GM21423 (cell line): Measurements from ENCODE around the gene FGD6.
"Not testable (repeated sequence)": the region's sequence is repeated elsewhere in the genome, so short reads cannot be mapped to it uniquely, and the experiment has no call there.

Experiments
- ATAC-seq: cut with Tn5 transposase; IDR thresholded peaks from one replicate; pipeline ENCODE4 v1.9.1; 2021; ENCODE audit warnings: mild to moderate bottlenecking, moderate library complexity; ENCODE audit not compliant: unreplicated experiment

The FGD6 gene

DNA sequence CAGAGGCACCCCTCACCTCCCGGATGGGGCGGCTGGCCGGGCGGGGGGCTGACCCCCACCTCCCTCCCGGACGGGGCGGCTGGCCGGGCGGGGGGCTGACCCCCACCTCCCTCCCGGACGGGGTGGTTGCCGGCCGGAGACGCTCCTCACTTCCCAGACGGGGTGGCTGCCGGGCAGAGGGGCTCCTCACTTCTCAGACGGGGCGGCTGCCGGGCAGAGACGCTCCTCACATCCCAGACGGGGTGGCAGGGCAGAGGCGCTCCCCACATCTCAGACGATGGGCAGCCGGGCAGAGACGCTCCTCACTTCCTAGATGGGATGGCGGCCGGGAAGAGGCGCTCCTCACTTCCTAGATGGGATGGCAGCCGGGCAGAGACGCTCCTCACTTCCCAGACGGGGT lies 18.4 kb upstream of the FGD6 start:
- not testable (repeated sequence) for ATAC-seq

DNA sequence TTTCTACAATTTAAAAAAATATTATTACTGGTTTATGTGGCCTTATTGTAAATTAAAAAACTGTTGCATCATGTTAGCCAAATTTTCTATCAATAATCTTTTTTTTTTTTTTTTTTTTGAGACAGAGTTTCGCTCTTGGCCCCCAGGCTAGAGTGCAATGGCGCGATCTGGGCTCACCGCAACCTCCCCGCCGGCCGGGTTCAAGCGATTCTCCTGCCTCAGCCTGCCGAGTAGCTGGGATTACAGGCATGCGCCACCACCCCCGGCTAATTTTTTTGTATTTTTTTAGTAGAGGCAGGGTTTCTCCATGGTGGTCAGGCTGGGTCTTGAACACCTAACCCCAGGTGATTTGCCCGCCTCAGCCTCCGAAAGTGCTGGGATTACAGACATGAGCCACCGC lies 16.9 kb upstream of the FGD6 start:
- ATAC-seq = not testable (repeated sequence)

DNA sequence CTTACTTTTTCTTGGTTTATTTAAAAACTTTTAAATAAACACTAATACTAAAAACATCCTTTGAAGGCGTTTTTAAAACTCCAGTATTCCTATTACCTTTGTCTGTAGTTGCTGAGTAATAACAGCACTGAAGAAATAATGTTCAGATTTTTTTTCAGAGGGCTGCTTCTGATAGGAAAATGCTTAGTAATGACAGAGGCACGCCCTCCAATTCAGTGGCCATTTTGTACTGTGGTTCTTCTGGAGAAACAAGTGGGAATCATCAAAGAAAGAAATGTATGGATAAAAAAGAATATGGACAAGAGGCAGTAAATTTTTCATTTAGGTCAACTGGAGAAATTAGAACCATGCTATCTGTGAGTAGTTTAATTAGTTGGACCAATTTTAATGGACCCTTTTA lies 13.9 kb upstream of the FGD6 start:
- ATAC-seq = no peak

DNA sequence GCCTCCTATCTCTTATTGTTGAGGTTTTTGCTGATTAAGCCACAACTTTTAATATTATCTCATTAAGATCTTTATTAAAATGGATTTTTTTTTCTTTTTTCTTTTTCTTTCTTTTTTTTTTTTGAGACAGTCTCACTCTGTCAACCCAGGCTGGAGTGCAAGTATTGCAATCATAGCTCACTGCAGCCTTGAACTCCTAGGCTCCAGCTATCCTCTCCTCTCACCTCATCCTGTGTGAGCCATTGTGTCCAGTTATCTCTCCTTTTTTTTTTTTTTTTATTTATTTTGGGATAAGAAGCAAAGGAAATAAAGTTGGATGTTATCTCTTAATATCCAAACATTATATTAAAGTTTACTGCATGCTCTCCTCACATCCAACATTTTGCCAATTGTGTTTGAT lies 13.0 kb upstream of the FGD6 start:
- ATAC-seq = no peak

DNA sequence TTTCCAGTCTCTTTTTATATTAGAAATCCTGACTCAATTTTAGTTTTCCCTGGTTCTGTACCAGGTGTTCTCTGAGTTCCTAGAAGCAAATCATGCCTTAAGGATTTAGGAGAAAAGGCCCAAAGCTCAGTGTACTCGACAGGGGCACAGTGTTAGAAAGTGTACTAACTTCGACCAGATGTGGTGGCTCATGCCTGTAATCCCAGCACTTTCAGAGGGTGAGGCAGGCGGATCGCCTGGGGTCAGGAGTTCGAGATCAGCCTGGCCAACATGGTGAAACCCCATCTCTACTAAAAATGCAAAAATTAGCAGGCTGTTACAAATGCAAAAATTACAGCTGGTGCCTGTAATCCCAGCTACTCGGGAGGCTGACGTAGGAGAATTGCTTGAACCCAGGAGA lies 12.4 kb upstream of the FGD6 start:
- ATAC-seq = no peak

DNA sequence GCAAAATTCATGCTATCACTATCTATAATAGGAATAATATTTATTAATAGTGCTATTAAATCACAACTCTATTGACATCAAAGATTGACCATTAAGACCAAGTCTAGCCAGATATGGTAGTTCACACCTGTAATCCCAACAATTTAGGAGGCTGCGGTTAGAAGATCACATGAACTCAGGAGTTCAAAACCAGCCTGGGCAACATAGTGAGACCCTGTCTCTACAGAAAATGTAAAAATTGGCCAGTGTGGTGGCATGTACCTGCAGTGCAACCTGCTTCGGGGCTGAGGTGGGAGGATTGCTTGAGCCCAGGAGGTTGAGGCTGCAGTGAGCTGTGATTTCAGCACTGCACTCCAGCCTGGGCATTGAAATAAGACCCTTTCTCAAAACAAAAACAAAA lies 11.3 kb upstream of the FGD6 start:
- no peak for ATAC-seq

DNA sequence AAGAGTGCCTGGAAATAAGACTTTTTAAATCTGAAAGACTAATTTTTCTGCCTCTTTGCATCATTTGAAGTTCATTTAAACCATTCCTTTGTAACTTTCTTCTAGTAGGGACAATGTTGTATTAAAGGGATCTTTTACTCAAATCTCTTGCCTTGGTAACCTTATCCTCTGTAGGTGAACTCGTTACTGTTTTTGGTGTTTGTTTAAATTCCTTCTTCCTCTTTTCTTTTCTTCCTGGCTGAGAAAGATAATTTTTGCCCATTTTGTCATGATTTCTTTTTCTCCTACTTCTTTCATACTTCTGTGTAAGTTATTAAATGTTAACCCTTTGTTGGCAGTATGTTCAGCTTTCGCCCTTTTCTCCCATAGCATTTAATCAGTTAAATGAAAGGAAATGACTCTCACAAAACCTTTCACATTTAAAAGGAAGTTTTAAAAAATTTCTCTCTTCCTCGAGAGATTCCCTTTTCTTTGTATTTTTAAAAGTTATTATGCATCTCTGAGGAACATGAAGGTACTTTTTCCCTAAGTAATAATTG lies 10.6 kb upstream of the FGD6 start:
- ATAC-seq = no peak

DNA sequence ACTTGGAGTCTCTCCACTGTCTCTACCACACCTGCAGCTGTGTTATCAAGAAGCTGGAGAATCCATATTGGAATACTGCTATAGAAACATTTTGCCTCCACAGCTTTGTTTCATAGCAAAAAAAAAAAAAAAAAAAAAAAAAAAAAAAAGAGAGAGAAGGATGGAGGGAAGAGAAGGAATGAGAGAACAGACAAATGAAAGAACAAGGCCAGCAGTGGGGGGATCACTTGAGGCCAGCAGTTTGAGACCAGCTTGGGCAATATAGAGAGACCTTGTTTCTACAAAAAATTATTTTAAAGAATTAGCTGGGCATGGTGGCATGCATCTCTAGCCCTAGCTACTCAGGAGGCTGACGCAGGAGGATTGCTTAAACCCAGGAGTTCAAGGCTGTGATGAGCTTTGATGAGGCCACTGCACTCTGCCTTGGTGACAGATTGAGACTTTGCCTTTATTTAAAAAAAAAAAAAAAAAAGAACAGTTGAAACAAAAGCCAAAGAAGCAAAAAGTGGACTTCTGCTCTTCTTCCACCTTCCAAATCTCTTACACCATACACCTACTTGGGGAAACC lies 8.5 kb upstream of the FGD6 start:
- ATAC-seq = no peak

DNA sequence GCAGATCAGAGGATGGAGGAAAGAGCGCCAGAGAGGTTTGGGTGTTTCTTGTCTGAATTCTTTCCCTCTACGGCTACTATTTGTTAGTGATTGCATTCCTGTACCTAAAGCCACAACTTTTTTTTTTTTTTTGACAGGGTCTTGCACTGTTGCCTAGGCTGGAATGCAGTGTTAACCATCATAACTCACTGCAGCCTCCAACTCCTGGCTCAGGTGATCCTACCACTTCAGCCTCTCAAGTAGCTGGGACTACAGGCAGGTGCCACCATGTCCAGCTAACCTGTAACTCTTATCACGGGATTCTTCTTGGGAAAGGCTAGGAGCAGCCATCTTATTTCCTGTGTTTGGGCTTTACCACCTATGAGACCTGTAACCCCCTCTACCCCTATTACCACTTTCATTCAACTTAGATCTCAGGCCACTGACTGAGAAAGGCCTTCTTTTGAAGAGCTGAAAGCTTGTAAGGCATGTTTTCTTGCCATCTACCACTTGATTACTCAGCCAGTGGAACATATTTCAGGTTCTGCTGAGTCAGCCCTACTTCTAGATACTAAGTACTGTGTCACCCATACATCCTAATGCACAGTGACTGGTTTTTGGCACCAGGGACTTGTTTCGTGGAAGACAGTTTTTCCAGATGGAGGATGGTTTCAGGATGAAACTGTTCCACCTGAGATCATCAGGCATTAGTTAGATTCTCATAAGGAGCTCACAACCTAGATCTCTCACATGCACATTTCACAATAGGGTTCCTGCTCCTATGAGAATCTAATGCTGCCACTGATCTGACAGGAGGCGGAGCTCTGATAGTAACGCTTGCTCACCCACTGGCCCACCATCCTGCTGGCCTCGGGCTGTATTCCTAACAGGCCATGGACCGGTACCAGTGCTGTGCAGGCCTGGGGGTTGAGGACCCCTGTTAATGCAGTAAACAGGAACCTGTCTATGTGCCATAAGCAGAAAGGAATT lies 7.2 kb upstream of the FGD6 start:
- no peak for ATAC-seq

DNA sequence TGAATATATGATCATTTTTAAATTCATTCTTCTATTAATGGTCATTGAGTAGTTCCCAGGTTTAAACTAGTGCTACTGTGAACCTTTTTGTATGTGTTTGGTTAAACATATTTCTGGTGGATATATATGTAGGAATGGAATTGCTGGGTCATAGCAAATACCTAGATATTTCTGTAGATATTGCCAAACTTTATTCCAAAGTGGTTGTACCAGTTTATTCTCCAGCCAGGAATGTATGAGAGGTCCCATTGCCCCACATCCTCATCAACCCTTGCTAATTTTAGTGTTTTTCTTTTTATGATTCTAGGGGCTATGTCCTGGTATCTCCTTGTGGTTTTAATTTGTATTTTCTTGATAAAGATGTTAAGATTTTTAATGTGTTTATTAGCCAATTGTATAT lies 3.5 kb upstream of the FGD6 start:
- ATAC-seq = no peak

DNA sequence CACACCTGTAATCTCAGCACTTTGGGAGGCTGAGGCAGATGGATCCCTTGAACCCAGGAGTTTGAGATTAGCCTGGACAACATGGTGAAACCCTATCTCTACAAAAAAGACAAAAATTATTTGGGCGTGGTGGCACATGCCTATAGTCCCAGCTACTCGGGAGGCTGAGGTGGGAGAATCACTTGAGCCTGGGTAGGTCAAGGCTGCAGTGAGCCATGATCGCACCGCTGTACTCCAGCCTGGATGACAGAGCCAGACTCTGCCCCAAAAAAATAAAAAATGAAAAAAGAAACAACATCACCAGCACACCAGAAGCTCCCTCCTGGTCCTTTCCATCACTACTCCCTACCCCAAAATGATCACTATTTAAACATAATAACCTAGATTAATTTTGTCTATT lies 2.9 kb upstream of the FGD6 start:
- no peak for ATAC-seq

DNA sequence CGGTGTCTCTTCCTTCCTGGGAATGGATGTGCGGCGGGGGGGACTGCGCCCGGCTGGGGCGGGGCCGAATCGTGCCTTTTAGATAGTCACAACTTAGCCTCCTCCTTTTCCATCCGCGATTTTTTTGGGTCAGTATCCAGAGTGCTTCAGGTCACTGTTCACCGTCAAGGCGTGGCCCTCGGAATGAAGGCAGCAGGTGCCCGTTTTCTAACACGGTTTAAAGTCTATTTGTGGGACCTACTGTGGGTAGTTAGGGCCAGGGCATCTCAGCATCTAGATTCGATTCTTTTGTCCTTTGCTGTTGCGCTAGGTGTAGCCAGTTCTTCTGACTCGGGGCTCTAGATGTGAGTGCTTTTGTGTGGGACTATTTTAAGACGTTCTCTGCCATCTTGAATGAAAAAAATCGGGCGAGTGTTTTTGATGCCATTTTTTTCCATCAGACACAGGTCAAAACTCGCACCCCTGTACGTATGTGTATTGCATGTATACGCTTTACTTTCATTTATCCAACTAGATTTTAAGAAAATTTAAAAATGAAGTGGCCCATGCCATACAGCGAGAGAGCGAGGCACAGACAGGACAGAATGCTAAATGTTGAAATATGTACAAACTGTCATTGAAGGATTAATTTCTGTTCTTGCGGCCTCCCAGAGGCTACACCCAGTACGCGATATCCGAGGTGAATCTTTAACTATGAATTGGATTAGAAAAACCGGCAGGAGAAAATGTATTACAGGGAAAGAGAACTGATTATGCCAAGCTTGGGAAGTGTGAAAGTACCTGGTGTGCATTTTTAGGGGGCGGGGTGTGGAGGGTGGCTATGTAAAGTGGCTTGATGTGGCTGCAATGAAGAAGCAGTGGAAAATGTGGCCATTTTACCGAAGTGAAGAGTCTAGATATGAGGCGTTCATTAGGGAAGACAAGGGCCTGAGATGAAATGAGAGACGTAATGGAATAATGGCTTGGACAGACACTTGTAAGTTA lies 1.2 kb upstream of the FGD6 start:
- peak; percentile 0 for ATAC-seq

DNA sequence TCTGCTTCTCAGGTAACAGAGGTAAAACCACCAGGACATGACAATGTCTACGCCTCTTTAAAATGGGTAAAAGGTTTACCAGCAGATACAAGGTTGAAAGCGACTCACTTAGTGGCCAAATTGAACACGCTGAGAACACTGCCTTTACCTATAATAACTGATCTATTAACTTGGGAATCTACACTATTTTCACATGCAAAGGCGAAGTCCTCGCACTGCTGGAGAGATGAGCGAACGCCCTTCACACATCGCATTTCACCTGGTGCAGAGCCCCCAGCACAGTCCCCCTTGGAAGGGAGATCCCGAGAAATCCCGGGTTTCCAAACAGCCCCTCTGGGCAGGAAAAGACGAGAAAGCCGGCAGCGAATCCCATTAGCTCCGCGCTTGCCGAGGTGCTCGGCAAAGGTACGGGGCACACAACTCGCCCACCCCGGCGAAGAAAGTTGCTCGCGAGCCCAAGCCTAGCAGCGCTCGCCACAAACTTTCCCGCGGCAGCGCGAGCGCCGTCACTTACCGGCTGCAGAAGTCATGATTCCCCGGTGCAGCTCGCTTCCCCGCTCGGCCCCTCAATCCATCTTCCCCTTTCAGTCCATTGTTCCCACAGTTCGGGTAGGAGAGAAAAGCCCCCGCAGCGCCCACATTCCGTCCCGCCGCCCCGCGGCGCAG lies 423 bp downstream of the FGD6 start:
- ATAC-seq = peak; percentile 22

DNA sequence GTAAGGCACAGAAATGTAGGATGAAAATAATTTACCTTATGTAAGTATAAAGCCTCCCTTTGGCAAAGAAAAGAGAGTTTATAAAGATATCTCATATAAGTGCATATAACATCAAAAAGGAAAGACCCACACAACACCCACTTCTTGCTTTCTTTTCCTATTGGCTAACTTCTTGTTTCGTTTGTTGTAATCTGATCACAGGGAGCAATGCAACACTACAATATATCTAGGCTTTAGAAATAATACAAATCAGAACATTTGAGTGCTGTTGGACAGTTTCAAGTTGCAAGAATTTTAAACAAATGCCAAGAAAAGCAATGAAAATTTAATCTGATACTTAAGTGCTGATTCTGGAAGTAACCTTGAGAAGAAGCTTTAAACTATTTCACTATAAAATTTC lies 1.3 kb downstream of the FGD6 start:
- ATAC-seq = no peak

DNA sequence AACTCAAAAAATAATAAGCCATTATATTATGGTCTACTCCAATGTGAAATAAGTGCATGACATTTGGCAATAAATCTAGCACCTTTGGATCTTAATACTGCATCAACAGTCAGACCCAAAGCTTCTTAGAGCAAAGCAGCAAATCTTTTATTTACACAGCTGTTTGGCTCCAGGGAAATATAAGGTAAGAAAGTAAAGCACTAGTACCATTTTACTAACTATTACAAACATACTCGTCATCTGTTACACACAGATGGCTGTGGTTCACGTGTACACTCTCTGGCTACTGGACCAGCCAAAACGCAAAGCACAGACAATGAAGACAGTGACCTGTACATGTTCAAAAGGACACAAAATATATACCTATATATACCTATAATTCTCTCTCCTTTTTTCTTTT lies 2.8 kb downstream of the FGD6 start:
- no peak for ATAC-seq

DNA sequence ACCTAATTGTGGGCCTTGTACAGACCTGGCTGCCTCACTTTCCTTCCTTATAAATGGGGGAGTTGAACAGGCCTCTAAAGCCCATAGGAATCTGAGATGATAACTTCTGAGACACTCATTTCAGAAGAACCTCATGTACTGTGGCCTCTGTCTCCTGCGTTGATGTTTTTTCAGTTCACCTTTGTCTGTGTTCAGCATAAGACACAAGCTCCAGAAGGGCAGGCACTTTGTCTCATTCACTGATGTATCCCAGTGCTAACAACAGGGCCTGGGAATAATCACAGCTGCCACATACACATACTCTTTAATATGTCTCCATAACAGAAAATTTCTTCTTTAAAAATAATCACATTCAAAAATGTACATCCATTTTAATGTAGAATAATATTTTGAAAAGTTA lies 3.3 kb downstream of the FGD6 start:
- no peak for ATAC-seq

DNA sequence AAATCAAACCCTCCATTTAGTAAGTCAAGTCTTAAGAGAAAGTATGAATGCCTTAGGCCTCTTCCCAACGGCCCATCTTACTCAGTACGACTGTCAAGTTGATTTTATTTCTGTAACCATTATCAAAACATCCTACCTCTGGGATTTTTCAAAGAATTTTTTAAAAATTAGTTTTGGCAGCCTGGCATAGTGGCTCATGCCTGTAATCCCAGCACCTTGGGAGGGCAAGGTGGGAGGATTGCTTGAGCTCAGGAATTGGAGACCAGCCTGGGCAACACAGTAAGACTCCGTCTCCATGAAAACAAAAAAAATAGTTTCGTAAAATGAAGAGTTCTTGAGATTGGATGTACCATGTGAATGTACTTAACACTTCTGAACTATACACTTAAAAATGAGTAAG lies 4.1 kb downstream of the FGD6 start:
- no peak for ATAC-seq

DNA sequence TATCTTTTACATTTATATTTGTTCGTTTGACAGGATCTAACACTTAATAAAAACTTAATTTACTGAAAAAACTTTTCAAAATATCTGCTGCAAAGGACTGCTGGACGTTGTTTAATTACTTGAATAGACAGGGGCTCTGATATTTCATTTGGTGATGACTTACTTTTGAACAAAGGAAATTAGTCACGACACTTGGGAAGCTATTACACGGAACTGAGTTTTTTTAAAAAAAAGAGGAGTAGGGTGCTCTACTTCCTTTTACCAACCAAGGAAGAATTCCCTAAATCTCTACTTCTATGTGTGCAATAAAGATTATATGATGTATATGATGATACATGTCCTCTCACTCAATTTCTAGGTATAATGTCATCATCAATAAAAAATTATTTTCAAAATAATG lies 4.7 kb downstream of the FGD6 start:
- ATAC-seq = no peak

DNA sequence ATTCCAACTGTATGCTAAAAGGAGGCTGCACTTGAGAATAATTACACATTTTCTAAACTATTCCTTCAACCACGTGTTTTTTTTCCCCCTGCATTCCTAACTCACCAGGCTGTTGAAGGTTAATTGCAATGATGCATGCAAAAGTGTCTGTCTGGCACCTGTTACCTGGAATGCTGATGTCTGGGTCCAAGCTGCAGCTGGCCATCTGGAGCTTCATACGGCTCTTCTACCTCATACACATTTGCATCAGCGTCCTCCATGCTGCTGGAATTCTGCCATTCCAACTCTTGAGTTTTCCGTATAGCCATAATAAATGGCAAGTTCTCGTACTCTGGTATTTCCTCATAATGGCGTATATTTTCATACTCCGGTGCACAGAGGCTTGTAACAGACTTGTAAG lies 8.6 kb downstream of the FGD6 start:
- ATAC-seq = no peak

DNA sequence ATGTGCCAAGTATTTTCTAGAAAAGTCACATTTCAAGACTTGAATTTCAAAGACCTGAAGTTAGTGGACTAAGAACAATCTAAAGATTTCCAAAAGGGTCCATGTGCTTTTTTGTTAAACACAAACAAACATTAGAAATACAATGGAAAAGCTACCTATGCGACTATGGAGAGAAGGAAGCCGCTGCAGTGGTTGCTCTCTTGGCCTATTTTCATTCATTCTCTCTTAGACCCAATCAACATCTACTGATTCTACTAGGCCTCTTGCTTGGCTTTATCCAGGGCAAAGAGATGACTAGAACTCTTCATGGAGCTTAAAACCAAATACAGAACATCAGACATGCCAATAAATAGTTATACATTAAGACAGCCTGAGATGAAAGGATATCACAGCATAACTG lies 9.9 kb downstream of the FGD6 start:
- ATAC-seq = no peak

DNA sequence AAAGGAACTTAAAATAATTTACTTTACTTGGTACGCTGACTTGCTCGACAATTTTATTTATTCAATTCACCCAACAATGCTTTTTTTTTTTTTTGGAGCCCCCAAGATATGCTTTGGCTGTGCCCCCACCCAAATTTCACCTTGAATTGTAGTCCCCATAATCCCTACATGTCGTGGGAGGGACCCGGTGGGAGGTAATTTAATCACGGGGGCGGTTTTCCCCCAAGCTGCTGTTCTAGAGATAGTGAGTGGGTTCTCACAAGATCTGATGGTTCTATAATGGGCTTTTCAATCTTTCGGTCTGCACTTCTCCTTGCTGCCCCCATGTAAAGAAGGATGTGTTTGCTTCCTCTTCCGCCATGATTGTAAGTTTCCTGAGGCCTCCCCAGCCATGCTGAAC lies 10.4 kb downstream of the FGD6 start:
- no peak for ATAC-seq
